Measurements from ENCODE around the gene PRTG. TPM values are rescaled to one million over a fixed set of nuclear protein-coding genes. Genes with fewer than 3 reads are reported as not detected.

PRTG gene
- total and polyA plus RNA-seq, 4 donors, result 0.68 to 21.9 (median 7.2) TPM

GRCh38 chr15:55750706-55751105 lies 7.8 kb upstream of the PRTG start:
- H3K27me3 ChIP-seq (ENCODE audit: control insufficient read depth in 3 of 3, insufficient read depth in 3 of 3, low read length in 2 of 3), result no peaks in the 10 kb centered on the region
- ATAC-seq (ENCODE audit: insufficient read depth, low FRiP score) (no peak), DNase-seq (no peak)
- WGBS, 2 donors, result 81 to 86% methylated on average over 2 of the region's 2 CpGs
- H3K27ac ChIP-seq (ENCODE audit: low read depth in 1 of 2, low read length in 1 of 2), result no peak overlapping the region
- H3K36me3 ChIP-seq (ENCODE audit: control insufficient read depth in 4 of 4, insufficient read depth in 4 of 4, low read length in 4 of 4), result no peaks in the 10 kb centered on the region
- no peak overlapping the region for H3K9ac ChIP-seq (ENCODE audit: insufficient read depth in 1 of 2, low read length in 2 of 2)
- no peak overlapping the region for H3K4me3 ChIP-seq
- no peaks in the 10 kb centered on the region for H3K4me1 ChIP-seq (ENCODE audit: control insufficient read depth in 5 of 5, insufficient read depth in 5 of 5, low read length in 5 of 5)
- H3K9me3 ChIP-seq (ENCODE audit: control insufficient read depth in 4 of 4, insufficient read depth in 3 of 4, low read length in 3 of 4), result no peaks in the 10 kb centered on the region
- no peak for TF ChIP-seq CTCF (IDR thresholded peaks at IDR 0.05; ENCODE audit: control extremely low read depth, extremely low read depth)

DNA sequence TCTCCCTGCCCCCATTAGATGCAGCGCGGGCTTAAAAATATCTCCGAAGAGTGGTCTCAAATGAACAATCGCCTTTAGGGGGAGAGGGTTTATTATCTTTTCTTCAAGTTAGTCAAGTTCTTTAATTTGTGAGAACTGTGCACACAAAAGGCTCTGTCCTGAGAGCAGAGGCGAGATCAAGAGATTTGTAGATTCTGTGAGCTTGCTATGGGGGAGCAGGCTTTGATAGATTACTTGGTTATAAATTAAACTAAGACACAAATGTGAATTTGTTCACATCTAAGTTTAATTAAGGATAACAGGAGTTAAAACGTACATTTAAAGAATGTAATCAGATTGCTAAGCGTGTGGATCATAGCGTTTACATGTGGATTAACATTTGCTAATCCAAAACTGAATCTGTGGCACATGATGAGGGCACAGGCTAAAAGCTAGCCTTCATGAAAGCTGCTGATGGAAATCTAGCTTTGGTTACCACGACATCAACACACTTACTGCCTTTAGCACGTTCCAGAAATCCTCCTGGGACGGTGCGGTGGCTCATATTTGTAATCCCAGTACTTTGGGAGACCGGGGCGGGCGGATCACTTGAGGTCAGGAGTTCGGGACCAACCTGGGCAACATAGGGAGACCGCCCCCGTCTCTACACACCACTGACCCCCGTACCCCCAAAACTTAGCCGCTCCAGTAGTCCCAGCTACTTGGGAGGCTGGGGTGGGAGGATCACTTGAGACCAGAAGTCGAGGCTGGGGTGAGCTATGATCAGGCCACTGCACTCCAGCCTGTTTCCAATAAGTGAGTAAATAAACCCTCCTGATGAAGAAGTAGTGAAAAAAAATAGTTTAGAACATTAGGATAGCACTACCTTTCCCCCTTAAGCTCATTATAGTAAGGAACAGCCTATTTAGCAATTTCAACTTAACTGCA lies 1.0 kb upstream of the PRTG start:
- ATAC-seq (ENCODE audit: insufficient read depth, low FRiP score), result no peak
- Histone ChIP-seq H3K27me3 (ENCODE audit: control insufficient read depth in 3 of 3, insufficient read depth in 3 of 3, low read length in 2 of 3) (no peaks in the 10 kb centered on the region), H3K9ac (ENCODE audit: insufficient read depth in 1 of 2, low read length in 2 of 2) (peak overlapping the region in 1 of 2 donors; percentile 57), H3K4me3 (no peak overlapping the region), H3K27ac (ENCODE audit: low read depth in 1 of 2, low read length in 1 of 2) (peak overlapping the region in 1 of 2 donors; percentile 68), H3K4me1 (ENCODE audit: control insufficient read depth in 5 of 5, insufficient read depth in 5 of 5, low read length in 5 of 5) (peaks cover 0 to 23% (median 0%) of the 10 kb centered on the region in 5 donors), H3K36me3 (ENCODE audit: control insufficient read depth in 4 of 4, insufficient read depth in 4 of 4, low read length in 4 of 4) (no peaks in the 10 kb centered on the region), H3K9me3 (ENCODE audit: control insufficient read depth in 4 of 4, insufficient read depth in 3 of 4, low read length in 3 of 4) (no peaks in the 10 kb centered on the region)
- WGBS, 2 donors, result 54 to 70% methylated on average over 21 of the region's 21 CpGs
- TF ChIP-seq CTCF (IDR thresholded peaks at IDR 0.05; ENCODE audit: control extremely low read depth, extremely low read depth), result no peak
- peak in 1 of 3 donors; percentile 39 for DNase-seq

DNA sequence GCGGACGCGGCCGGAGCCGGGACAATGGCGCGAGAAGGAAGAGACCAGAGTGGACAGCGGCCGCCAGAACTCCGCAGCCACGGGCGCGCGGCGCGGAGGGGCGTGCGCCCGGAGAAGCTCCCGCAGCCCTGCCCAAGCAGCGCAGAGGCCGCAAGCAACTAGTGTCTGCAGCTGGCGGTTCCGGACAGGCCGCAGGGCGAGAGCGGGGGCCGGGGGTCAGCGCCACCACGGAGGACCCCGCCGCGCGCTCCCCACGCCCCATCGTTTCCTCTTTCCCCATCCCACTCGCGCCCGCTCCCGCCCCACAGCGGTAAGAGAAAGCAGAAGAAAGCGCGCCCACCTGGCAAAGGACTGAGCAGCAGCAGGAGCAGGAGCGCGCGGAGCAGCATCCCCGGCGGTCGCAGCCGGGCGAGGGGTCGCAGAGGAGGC lies 440 bp downstream of the PRTG start:
- Histone ChIP-seq H3K27me3 (ENCODE audit: control insufficient read depth in 3 of 3, insufficient read depth in 3 of 3, low read length in 2 of 3) (no peaks in the 10 kb centered on the region), H3K27ac (ENCODE audit: low read depth in 1 of 2, low read length in 1 of 2) (peak overlapping the region; percentile 25 to 68), H3K9ac (ENCODE audit: insufficient read depth in 1 of 2, low read length in 2 of 2) (no peak overlapping the region), H3K4me1 (ENCODE audit: control insufficient read depth in 5 of 5, insufficient read depth in 5 of 5, low read length in 5 of 5) (peaks cover 0 to 23% (median 0%) of the 10 kb centered on the region in 5 donors), H3K9me3 (ENCODE audit: control insufficient read depth in 4 of 4, insufficient read depth in 3 of 4, low read length in 3 of 4) (no peaks in the 10 kb centered on the region), H3K36me3 (ENCODE audit: control insufficient read depth in 4 of 4, insufficient read depth in 4 of 4, low read length in 4 of 4) (no peaks in the 10 kb centered on the region), H3K4me3 (peak overlapping the region; percentile 90)
- ATAC-seq (ENCODE audit: insufficient read depth, low FRiP score) (peak; percentile 32), DNase-seq (peak in 2 of 3 donors; percentile 72 to 73)
- TF ChIP-seq CTCF (IDR thresholded peaks at IDR 0.05; ENCODE audit: control extremely low read depth, extremely low read depth), result no peak
- WGBS, 2 donors, result 0 to 1% methylated on average over 45 to 52 of the region's 52 CpGs

Data from lung (tissue), 12 donors.